ENCODE results near the gene WIZ. TPM values are rescaled to one million over a fixed set of nuclear protein-coding genes. Genes with fewer than 3 reads are reported as not detected.

WIZ gene
- total and polyA plus RNA-seq, 2 experiments from 2014 or later = 8.9 to 39.5 TPM

GRCh38 chr19:15436012-15436825 lies 13.5 kb downstream of the WIZ start (continued):
- TF ChIP-seq ZNF462 (CRISPR knock-in tag; IDR thresholded peaks at IDR 0.05) (no peak), CREB1 (CRISPR knock-in tag; IDR thresholded peaks at IDR 0.05; ENCODE audit: low read depth) (no peak), EZH2phosphoT487 (IDR thresholded peaks at IDR 0.05; ENCODE audit: unreplicated experiment) (no peak), EZH2 (IDR thresholded peaks at IDR 0.05; ENCODE audit: low read depth, unreplicated experiment) (no peak)

- Mint-ChIP-seq H3K36me3 (ENCODE audit: low read depth) (no peaks in the 10 kb centered on the region; the same call in 2 of the 3 replicates), H3K27ac (no peak overlapping the region), H3K27me3 (ENCODE audit: insufficient read depth, low read depth, poor library complexity) (peaks cover 11% of the 10 kb centered on the region), H3K9me3 (no peaks in the 10 kb centered on the region; the same call in 2 of the 3 replicates), H3K4me1 (peaks cover 21% of the 10 kb centered on the region), H3K4me3 (peak overlapping the region; percentile 94)
- DNase-seq (ENCODE audit: low spot score) = no peak
- peaks cover 18% of the 10 kb centered on the region for H3K79me2 ChIP-seq (replicated peaks; ENCODE audit: insufficient read depth)
- no peaks in the 10 kb centered on the region for H3K27me3 ChIP-seq (ENCODE audit: insufficient read depth)
- H3F3A ChIP-seq (replicated peaks; ENCODE audit: low read depth) = peaks cover 4% of the 10 kb centered on the region; the same call in 1 of the 2 replicates
- peaks cover 16% of the 10 kb centered on the region for H4K20me1 ChIP-seq (replicated peaks; ENCODE audit: insufficient read depth)
- peak overlapping the region; percentile 99 for H2AFZ ChIP-seq
- no peaks in the 10 kb centered on the region for H3K36me3 ChIP-seq (ENCODE audit: insufficient read depth)
- H3K4me2 ChIP-seq = peak overlapping the region; percentile 94
- no peak overlapping the region for H3K27ac ChIP-seq (ENCODE audit: low read depth)
- 0 out of 2 replicates have a peak, but pooled peaks cover 6% of the 10 kb centered on the region for H3K4me1 ChIP-seq (ENCODE audit: insufficient read depth)
- H3K4me3 ChIP-seq = peak overlapping the region; percentile 92
- H3K9me2 ChIP-seq (ENCODE audit: insufficient read depth) = no peaks in the 10 kb centered on the region
- peak; percentile 5 for ATAC-seq
- TF ChIP-seq POLR2AphosphoS5 (IDR thresholded peaks at IDR 0.05; ENCODE audit: low read depth) (no peak), NANOG (IDR thresholded peaks at IDR 0.05; ENCODE audit: borderline replicate concordance) (no peak), ZNF462 (CRISPR knock-in tag; IDR thresholded peaks at IDR 0.05) (no peak)
Measured at GRCh38 chr19:15433519-15434069, 16.2 kb downstream of the WIZ start.
